ENCODE measurements around the gene PKHD1. TPM values are rescaled to one million over a fixed set of nuclear protein-coding genes. Genes with fewer than 3 reads are reported as not detected.
"Not testable (repeated sequence)": the region's sequence is repeated elsewhere in the genome, so short reads cannot be mapped to it uniquely, and the experiment has no call there.

Gene PKHD1
- total and polyA plus RNA-seq, 2 of the 8 experiments (the other 6 are each of a cell fraction or from before 2014, with no cell fraction given) = 0.06 to 0.09 TPM

DNA sequence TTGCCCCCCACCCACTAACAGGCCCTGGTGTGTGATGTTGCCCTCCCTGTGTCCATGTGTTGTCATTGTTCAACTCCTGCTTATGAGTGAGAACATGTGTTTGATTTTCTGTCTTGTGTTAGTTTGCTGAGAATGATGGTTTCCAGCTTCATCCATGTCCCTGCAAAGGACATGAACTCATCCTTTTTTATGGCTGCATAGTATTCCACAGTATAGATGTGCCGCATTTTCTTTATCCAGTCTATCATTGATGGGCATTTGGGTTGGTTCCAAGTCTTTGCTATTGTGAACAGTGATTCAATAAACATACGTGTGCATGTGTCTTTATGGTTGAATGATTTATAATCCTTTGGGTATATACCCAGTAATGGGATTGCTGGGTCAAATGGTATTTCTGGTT lies 169.1 kb downstream of the PKHD1 start:
- H2BK12ac ChIP-seq (ENCODE audit: low read depth, low read length); H3K4ac ChIP-seq (replicated peaks; ENCODE audit: insufficient read length, low read depth, low read length); DNase-seq (ENCODE audit: low read depth in 1 of 2, low spot score in 2 of 2); H2BK120ac ChIP-seq (replicated peaks; ENCODE audit: low read depth, low read length); H3K18ac ChIP-seq (ENCODE audit: extremely low read depth, low read length); H3K56ac ChIP-seq (replicated peaks; ENCODE audit: insufficient read length, low read depth, low read length); H3K79me1 ChIP-seq (ENCODE audit: low read depth, low read length); H3K4me2 ChIP-seq (ENCODE audit: insufficient read depth in 1 of 2, low read depth in 2 of 2, low read length in 2 of 2); H2AFZ ChIP-seq (ENCODE audit: low read length); H4K20me1 ChIP-seq (replicated peaks in 1 of 2; ENCODE audit: control insufficient read depth in 1 of 2, insufficient read depth in 2 of 2, low read length in 2 of 2); FAIRE-seq; H3K27me3 ChIP-seq (replicated peaks in 1 of 4; ENCODE audit: control insufficient read depth in 3 of 4, extremely low read depth in 1 of 4, insufficient read depth in 3 of 4, low read length in 3 of 4); H3K14ac ChIP-seq (ENCODE audit: insufficient read length); H3K23me2 ChIP-seq (ENCODE audit: low read depth, low read length); H2AK5ac ChIP-seq (ENCODE audit: low read depth, low read length); H3K9ac ChIP-seq (replicated peaks in 1 of 4; ENCODE audit: extremely low read depth in 1 of 4, low read depth in 3 of 4, low read length in 3 of 4); H3K36me3 ChIP-seq (ENCODE audit: control insufficient read depth in 2 of 4, insufficient read depth in 4 of 4, low read length in 3 of 4); H3K4me3 ChIP-seq (ENCODE audit: extremely low read depth in 1 of 4, insufficient read depth in 2 of 4, low read depth in 3 of 4, low read length in 4 of 4); H2BK20ac ChIP-seq (ENCODE audit: low read length); H3K79me2 ChIP-seq (ENCODE audit: control insufficient read depth in 1 of 2, insufficient read depth in 2 of 2, low read length in 2 of 2); H3K23ac ChIP-seq (ENCODE audit: insufficient read length); H3K4me1 ChIP-seq (replicated peaks in 1 of 4; ENCODE audit: control insufficient read depth in 3 of 4, insufficient read depth in 4 of 4, low read length in 3 of 4); H2BK5ac ChIP-seq (ENCODE audit: low read depth, low read length); H4K5ac ChIP-seq (ENCODE audit: insufficient read length, low read depth, low read length); H4K8ac ChIP-seq (ENCODE audit: extremely low read depth, insufficient read depth, low read length); H2BK15ac ChIP-seq (ENCODE audit: low read length); H4K91ac ChIP-seq (replicated peaks; ENCODE audit: insufficient read length, low read length); H3K27ac ChIP-seq (ENCODE audit: low read depth, low read length); POLR2A ChIA-PET (ENCODE audit: partially characterized antibody): not testable (repeated sequence)
- CTCF ChIA-PET (ENCODE audit: partially characterized antibody) = interaction anchor here (1.7 kb wide), 1 partner anchor 16 kb away, joined by 5 read pairs; no protein-coding TSS in a partner anchor
- peaks cover 7 to 11% of the 10 kb centered on the region in 2 experiments for H3K9me3 ChIP-seq (ENCODE audit: insufficient read depth in 2 of 2, low read depth in 1 of 2, low read length in 1 of 2)
- 82% methylated on average over 2 of the region's 2 CpGs; no CpG with 5 or more reads in 1 of the 2 experiments for WGBS, 2 experiments (ENCODE audit: extremely low coverage in 1 of 2, insufficient coverage in 1 of 2, insufficient read length in 1 of 2, insufficient replicate concordance in 2 of 2, low coverage in 1 of 2, low lambda C conversion rate in 2 of 2, missing lambda C conversion rate in 1 of 2)

Measured in H1 (cell line).